ENCODE measurements around the gene ARRB1.

DNA sequence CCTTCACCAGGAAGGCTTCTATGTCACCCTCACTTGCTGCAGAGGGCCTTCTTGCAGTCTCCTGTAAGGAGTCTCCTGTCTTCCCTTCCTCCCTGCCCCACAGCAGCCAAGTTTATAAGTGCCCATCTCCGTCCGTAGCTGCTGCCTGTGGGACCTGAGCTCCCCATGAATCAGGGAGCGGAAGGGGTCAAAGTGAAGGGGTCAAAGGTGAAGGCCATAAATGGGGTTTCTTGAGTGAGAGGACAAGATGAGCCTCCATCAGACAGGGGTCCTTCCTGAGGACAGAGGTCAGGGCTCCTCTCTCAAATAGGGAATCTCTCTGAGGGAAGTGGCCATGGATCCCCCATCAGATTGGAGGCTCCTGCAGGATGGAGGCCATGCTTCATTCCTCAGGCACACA lies 44.4 kb downstream of the ARRB1 start:
- TF ChIP-seq, protein P1, sequence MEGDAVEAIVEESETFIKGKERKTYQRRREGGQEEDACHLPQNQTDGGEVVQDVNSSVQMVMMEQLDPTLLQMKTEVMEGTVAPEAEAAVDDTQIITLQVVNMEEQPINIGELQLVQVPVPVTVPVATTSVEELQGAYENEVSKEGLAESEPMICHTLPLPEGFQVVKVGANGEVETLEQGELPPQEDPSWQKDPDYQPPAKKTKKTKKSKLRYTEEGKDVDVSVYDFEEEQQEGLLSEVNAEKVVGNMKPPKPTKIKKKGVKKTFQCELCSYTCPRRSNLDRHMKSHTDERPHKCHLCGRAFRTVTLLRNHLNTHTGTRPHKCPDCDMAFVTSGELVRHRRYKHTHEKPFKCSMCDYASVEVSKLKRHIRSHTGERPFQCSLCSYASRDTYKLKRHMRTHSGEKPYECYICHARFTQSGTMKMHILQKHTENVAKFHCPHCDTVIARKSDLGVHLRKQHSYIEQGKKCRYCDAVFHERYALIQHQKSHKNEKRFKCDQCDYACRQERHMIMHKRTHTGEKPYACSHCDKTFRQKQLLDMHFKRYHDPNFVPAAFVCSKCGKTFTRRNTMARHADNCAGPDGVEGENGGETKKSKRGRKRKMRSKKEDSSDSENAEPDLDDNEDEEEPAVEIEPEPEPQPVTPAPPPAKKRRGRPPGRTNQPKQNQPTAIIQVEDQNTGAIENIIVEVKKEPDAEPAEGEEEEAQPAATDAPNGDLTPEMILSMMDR (IDR thresholded peaks at IDR 0.05): no peak
- TF ChIP-seq POLR2A (IDR thresholded peaks at IDR 0.05): no peak

Measured in thyroid gland (tissue), 4 donors.